ENCODE measurements around the gene CIB1.

DNA sequence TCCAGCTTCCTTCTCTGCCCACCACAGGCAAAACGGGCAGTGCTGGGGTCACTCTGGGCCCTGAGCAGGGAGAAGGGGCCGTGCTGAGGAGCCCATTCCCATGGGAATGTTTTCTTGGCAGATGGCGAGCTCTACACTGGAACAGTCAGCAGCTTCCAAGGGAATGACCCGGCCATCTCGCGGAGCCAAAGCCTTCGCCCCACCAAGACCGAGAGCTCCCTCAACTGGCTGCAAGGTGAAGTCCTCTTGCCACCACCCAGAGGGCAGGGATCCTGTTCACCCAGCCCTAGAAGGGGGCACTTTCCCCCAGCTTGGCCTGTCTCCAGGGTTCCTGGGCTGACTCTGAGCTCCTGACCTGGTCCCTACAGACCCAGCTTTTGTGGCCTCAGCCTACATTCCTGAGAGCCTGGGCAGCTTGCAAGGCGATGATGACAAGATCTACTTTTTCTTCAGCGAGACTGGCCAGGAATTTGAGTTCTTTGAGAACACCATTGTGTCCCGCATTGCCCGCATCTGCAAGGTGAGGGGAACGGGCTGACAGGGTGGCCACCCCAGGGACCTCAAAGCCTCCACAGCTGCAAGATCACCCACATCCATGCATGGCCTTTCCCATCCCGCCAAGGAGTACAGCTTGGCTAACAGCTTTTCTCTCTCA is 12.4 kb downstream of the CIB1 start:
- peak; percentile 65 to 88 (median 79) for TF ChIP-seq CTCF (IDR thresholded peaks at IDR 0.05)
- TF ChIP-seq POLR2A (IDR thresholded peaks at IDR 0.05), result no peak

Measured in right lobe of liver (tissue), 4 donors.